ENCODE results near the gene LRRC4C. TPM values are rescaled to one million over a fixed set of nuclear protein-coding genes. Genes with fewer than 3 reads are reported as not detected.

The LRRC4C gene
- total and polyA plus RNA-seq, 2 donors (not counting 3 experiments of a cell fraction or from before 2014, with no cell fraction given), result not detected

DNA sequence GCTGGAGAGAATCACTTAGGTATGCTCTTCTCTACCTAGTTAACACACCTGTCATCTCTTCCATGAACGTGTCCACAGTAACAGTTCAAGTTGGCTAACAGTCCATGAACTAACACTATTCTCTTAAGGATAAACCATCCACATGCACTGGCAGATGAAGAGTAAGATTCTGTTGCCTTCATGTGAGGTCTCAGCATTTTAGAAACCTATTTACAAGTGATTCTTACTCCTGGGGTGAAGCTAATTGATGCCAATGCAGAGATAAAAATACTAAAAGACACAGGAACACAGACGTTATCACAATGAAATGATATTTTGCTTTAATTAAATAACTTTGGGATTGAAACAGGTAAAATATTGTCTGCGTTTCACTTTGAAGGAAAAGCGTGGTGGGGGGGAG lies 1.3 kb downstream of the LRRC4C start:
- H3K27me3 ChIP-seq (ENCODE audit: control insufficient read depth in 2 of 2, insufficient read depth in 2 of 2, low read length in 2 of 2), result peaks cover 0 to 2% of the 10 kb centered on the region in 2 experiments
- H3K9ac ChIP-seq (replicated peaks; ENCODE audit: extremely low read depth, insufficient read depth, low read length), result no peak overlapping the region
- no peak for TF ChIP-seq MYC (IDR thresholded peaks at IDR 0.05; ENCODE audit: low read depth, low read length)
- no peak for FAIRE-seq
- no peaks in the 10 kb centered on the region for H3K4me1 ChIP-seq (ENCODE audit: control insufficient read depth, extremely low read depth, insufficient read depth, low read length)
- H3K27ac ChIP-seq (ENCODE audit: insufficient read depth, low read depth, low read length), result no peak overlapping the region
- ChIA-PET POLR2A (no interaction called here), CTCF (no interaction called here)
- H3K79me2 ChIP-seq (ENCODE audit: control insufficient read depth, insufficient read depth, low read length), result no peaks in the 10 kb centered on the region
- H3K9me1 ChIP-seq (replicated peaks; ENCODE audit: control insufficient read depth, extremely low read depth, insufficient read depth, low read length), result no peaks in the 10 kb centered on the region
- no TSS peak for BruUV-seq (replicated peaks)
- no peaks in the 10 kb centered on the region for H3K9me3 ChIP-seq (replicated peaks; ENCODE audit: control insufficient read depth, insufficient read depth, low read length)
- dilution Hi-C loops (cut with MboI; ENCODE audit: extremely low pct_ligation_motif_present, low sequenced_read_pairs), result no loop called here
- no peaks in the 10 kb centered on the region for H4K20me1 ChIP-seq (replicated peaks; ENCODE audit: control insufficient read depth, extremely low read depth, insufficient read depth, low read length)
- H3K4me3 ChIP-seq (replicated peaks in 1 of 3; ENCODE audit: insufficient read depth in 1 of 3, low read depth in 1 of 3, low read length in 3 of 3), result no peak overlapping the region
- intact Hi-C loops (cut with micrococcal nuclease), result no loop called here
- no peak overlapping the region for H2AFZ ChIP-seq (ENCODE audit: low read depth, low read length)
- no peak overlapping the region for H3K4me2 ChIP-seq (ENCODE audit: insufficient read depth, low read length)
- DNase-seq (ENCODE audit: low read depth, low spot score), result no peak
- no peaks in the 10 kb centered on the region for H3K36me3 ChIP-seq (ENCODE audit: control insufficient read depth in 2 of 2, extremely low read depth in 1 of 2, insufficient read depth in 2 of 2, low read length in 2 of 2)

DNA sequence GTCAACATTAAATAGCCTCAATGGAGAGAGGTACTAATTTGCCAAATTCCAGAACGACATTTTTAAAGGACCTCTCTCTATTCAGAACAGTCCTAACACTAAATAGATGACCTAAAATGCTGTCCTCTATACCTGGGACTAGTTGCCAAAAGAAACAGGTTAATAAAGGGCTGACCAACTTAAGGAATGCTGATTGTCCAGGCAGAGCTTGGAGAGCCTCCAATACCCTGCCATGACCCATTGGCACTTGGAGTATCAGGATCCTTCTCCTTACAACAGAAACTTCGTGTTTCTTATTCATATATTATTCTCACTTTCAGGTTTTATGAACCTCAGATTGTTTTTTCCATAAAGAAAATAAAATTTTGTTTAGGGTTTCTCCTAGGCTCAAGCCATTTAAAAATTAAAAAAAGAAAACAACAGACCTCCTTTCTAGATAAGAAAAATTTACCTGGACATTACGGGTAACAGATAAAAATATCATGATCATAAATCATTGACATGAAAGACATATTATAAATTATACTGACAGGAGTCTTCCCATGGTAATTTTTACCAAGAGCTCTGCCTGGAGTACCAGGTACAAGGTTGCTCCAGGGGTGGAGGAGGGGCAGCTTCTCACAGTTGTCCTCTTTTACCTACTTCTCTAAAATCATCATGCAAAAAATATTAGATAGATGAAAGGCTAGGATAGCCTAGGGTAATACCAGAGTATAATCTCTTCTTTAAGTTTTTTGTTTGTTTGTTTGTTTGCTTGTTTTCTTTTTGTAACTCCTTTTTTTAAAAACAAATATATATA lies 2.0 kb downstream of the LRRC4C start:
- no peak for FAIRE-seq

More for the DNA sequence above, 2.0 kb downstream of the LRRC4C start:
- H3K4me2 ChIP-seq (ENCODE audit: insufficient read depth, low read length), result no peak overlapping the region
- no peaks in the 10 kb centered on the region for H3K9me1 ChIP-seq (replicated peaks; ENCODE audit: control insufficient read depth, extremely low read depth, insufficient read depth, low read length)
- no peak overlapping the region for H3K4me3 ChIP-seq (replicated peaks in 1 of 3; ENCODE audit: insufficient read depth in 1 of 3, low read depth in 1 of 3, low read length in 3 of 3)
- intact Hi-C loops (cut with micrococcal nuclease), result no loop called here
- H2AFZ ChIP-seq (ENCODE audit: low read depth, low read length), result no peak overlapping the region
- no peak for TF ChIP-seq FOS (IDR thresholded peaks at IDR 0.05; ENCODE audit: borderline replicate concordance, insufficient read depth, low read length)
- TF ChIP-seq EZH2 (IDR thresholded peaks at IDR 0.05; ENCODE audit: borderline replicate concordance, low read depth, low read length, severe bottlenecking), result no peak
- no peak for TF ChIP-seq CTCF (IDR thresholded peaks at IDR 0.05; ENCODE audit: extremely low read depth in 1 of 2, insufficient read depth in 1 of 2, low read depth in 1 of 2, low read length in 2 of 2)
- TF ChIP-seq, protein P1, sequence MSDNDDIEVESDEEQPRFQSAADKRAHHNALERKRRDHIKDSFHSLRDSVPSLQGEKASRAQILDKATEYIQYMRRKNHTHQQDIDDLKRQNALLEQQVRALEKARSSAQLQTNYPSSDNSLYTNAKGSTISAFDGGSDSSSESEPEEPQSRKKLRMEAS (IDR thresholded peaks at IDR 0.05; ENCODE audit: insufficient read depth, insufficient read length), result no peak
- no peak for TF ChIP-seq POLR2A (IDR thresholded peaks at IDR 0.05; ENCODE audit: low read depth, low read length)
- no peak for TF ChIP-seq POLR2AphosphoS5 (IDR thresholded peaks at IDR 0.05; ENCODE audit: insufficient read depth, low read depth, low read length)
- no peak for TF ChIP-seq GATA2 (IDR thresholded peaks at IDR 0.05; ENCODE audit: insufficient read depth, insufficient read length, low read depth, low read length)
- TF ChIP-seq JUN (IDR thresholded peaks at IDR 0.05; ENCODE audit: borderline replicate concordance, insufficient read depth, insufficient read length, low read depth), result no peak
- no peak for TF ChIP-seq MYC (IDR thresholded peaks at IDR 0.05; ENCODE audit: low read depth, low read length)
- CTCF ChIA-PET, result interaction anchor here (0.5 to 1.4 kb wide), 2 partner anchors 12 to 1067 kb away, joined by 3 read pairs; no protein-coding TSS in a partner anchor
- dilution Hi-C loops (cut with MboI; ENCODE audit: extremely low pct_ligation_motif_present, low sequenced_read_pairs), result no loop called here
- no peaks in the 10 kb centered on the region for H3K79me2 ChIP-seq (ENCODE audit: control insufficient read depth, insufficient read depth, low read length)
- no peak overlapping the region for H3K9ac ChIP-seq (replicated peaks; ENCODE audit: extremely low read depth, insufficient read depth, low read length)
- BruUV-seq (replicated peaks), result no TSS peak
- POLR2A ChIA-PET, result no interaction called here
- DNase-seq (ENCODE audit: low read depth, low spot score), result no peak
- peaks cover 0 to 2% of the 10 kb centered on the region in 2 experiments for H3K27me3 ChIP-seq (ENCODE audit: control insufficient read depth in 2 of 2, insufficient read depth in 2 of 2, low read length in 2 of 2)
- H3K9me3 ChIP-seq (replicated peaks; ENCODE audit: control insufficient read depth, insufficient read depth, low read length), result no peaks in the 10 kb centered on the region
- no peaks in the 10 kb centered on the region for H4K20me1 ChIP-seq (replicated peaks; ENCODE audit: control insufficient read depth, extremely low read depth, insufficient read depth, low read length)
- H3K36me3 ChIP-seq (ENCODE audit: control insufficient read depth in 2 of 2, extremely low read depth in 1 of 2, insufficient read depth in 2 of 2, low read length in 2 of 2), result no peaks in the 10 kb centered on the region
- no peak overlapping the region for H3K27ac ChIP-seq (ENCODE audit: insufficient read depth, low read depth, low read length)
- H3K4me1 ChIP-seq (ENCODE audit: control insufficient read depth, extremely low read depth, insufficient read depth, low read length), result no peaks in the 10 kb centered on the region

Measured in endothelial cell of umbilical vein (primary cell).